HCEC 1CT (cell line): Measurements from ENCODE around the gene YIF1B.
"Not testable (repeated sequence)": the region's sequence is repeated elsewhere in the genome, so short reads cannot be mapped to it uniquely, and the experiment has no call there.

Experiments used
- DNase-seq: peaks from one replicate; pipeline ENCODE4 v3.0.0-alpha.2; 2017

The YIF1B gene

DNA sequence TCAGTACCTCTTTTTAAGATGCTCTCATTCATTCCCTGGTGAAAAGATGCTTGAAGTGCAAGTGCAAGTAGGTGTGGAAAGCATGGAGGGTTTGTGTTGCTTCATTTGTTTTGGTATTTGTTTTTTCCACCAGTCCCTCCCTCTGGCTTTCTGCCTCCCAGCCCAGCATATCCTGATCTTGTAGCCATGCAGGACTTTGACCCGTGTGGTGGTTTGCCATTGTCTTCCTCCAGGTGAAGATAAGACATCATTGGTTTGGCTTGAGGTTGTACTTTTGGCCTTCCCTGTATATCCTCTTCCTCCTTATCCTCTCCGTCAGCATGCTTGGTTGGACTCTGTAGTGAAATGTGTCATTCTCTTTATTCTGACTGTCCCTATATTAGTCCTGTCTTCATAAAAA lies 42.2 kb downstream of the YIF1B start:
- no peak for DNase-seq

DNA sequence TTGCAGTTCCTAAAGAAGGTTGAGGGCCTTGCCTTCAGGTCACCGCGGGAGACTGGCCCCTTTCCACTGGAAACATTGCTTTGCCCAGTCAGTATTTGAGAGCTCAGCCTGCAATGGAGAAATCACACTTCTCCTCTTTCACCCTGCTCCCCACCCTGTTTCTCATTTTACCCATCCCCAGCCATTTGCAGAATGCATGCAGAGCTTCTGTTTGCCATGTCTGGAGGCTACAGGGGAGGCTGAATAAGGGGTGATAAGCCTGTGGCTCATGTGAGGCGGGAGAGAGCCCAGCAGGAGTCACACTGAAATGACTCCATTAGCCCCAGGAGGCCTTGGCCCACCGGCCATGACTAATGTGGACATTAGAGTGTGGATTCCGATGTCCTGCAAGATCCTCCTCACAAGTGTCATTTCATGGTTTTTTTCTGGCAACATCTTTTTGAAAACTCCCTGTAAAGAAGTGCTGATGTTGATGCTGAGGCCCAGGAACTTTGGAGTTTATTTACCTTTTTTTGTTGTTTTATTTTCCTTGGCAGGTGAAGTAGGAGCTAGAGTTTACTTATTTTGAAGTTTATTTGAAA lies 45.1 kb downstream of the YIF1B start:
- no peak for DNase-seq

DNA sequence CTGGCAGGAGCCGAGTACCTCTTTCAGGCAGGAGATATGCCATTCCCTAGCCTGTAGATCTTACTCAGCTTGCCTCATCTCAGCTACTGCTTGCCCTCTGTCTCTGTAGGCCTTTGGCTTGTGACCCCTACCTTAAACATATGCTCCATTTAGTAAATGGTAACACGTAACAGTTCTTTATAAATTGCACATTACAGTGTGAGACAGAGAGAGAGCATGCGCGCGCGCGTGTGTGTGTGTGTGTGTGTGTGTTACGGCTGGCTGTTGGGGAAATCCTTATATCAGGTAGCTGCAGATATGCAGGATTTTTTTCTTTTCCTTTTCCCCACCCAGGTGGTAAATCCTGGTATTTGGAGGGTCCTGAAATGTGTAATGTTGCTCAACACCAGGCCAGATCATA lies 47.2 kb downstream of the YIF1B start:
- no peak for DNase-seq

DNA sequence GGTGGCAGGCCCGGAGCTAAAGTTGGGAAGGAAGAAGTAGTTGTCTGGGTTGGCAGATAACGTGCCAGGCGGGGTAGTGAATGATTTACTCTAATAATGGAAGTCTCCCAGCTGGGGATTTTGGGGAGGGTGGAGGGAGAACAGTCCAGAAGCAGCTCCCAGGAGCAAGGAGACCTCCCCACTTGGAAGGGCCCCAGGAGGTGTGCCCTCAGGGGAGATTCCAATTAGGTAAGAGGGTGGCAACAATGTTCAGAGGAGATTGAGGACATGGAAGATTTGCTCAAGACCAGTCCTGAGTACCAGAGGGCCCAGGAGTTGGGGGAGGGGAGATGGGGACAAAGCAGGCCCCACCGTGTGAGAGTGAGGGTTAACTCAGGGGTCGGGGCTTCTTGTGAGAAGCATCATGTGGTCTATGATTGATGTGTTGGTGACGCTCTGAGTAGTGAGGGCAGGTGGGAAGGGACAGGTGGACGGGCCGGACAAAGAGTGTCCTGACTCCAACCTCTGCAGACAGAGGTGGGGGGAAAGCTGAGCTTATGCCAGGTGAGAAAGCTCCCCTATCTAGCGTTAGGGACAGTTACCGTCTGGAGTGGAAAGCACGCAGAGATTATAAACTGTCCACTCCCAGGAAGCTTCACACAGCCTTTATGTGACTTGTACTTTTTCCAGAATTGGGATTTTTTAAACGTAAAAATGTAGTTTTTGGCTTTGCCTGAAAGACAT lies 47.8 kb downstream of the YIF1B start:
- no peak for DNase-seq

DNA sequence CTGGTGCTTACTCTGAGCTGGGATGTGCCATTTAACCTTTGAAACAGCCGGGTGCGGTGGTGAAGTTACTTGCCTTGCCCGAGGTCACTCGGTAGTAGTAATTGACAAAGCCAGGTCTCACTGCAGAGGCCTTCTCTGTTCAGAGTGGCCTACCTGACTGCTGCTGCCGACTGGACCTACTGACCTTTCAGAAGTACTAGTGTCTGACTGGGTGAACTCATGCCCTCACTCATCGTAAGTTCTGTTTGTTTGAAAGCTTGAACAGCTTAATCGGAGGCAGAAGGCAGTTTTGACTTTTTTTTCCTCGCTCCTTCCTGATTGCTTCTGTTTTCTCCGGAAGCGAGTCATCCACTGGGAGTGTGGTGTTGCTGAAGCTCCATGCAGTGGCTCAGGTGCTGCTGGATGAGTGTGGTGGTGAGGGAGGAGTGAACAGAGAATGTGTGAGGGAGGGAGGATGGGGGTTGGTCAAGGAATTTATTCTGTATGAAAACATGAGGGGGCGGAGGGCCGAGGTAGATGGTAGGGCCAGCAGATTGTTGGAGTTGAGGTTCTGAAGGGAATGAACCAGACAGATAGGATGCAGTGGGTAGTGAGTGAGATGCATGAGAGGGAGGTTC lies 48.7 kb downstream of the YIF1B start:
- no peak for DNase-seq

DNA sequence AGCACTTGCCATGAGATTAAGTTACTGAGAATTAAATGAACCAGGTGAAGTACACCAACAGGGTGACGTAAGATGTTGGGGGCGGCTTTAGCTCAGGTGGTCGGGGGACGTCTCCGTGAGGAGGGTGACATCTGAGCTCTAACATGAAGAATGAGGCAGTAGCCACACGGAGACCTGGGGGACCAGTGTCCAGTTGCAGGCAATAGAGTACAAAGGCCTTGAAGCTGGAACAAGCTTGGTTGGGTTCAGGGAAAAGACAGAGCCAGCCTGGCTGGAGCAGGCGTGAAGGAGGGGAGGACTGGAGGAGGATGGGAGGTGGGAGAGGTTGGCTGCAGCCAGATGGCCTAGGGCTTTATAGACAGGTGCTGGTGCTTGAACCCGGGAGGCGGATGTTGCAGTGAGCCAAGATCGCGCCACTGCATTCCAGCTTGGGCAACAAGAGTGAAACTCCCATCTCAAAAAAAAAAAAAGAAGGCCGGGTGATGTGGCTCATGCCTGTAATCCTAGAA lies 49.8 kb downstream of the YIF1B start:
- DNase-seq, result no peak

DNA sequence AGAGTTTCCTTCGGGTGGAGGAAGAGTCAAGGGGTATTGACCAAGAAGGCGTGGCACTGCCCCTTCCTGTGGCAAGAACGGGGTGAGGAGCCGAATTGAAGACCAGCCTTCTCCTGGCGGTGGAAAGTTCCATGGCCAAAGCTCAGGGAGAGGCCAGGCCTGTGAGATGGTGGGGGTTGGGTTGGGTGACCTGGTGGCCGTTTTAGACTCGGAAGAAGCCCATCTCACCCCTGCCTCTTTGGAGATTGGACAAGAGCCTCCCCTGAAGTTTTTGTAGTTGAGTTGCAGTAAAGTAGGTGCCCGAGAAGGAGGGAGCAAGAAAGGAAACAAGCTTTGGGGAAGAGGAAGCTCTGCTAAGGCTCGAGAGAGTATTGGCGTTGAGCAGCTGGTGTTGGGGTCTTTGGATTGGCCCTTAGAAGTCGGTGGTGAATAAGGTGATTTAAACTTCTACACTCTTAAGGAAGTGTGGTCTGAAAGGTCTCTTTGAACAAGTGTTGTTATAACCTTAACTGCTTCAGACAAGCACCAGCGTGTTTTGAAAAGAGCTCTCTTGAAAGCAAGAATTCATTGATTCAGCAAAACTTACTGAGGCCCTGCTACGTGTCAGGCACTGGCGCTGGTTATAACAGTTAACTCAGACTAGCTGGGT lies 50.4 kb downstream of the YIF1B start:
- DNase-seq, result no peak

DNA sequence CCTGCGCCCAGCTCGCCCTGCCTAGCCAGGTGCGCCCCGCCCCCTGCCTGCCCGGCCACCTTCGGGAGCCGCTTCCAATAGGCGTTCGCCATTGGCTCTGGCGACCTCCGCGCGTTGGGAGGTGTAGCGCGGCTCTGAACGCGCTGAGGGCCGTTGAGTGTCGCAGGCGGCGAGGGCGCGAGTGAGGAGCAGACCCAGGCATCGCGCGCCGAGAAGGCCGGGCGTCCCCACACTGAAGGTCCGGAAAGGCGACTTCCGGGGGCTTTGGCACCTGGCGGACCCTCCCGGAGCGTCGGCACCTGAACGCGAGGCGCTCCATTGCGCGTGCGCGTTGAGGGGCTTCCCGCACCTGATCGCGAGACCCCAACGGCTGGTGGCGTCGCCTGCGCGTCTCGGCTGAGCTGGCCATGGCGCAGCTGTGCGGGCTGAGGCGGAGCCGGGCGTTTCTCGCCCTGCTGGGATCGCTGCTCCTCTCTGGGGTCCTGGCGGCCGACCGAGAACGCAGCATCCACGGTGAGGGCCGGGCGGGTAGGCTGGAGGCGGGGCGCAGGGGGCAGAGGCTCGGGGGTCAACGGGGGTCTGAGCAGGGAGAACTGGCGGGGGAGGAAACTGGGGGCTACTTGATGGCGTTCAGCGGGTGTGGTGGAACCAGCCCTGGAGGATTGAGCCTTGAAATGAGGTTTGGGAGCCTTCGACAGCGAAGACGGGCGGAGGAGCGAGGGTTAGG lies 51.1 kb downstream of the YIF1B start, which contains the start of gene SPINT2:
SPINT2 (plus strand) TSS at position 88 of the 727 bp plus-strand sequence; CDS start at position 408, 320 bp downstream.
- DNase-seq, result no peak

DNA sequence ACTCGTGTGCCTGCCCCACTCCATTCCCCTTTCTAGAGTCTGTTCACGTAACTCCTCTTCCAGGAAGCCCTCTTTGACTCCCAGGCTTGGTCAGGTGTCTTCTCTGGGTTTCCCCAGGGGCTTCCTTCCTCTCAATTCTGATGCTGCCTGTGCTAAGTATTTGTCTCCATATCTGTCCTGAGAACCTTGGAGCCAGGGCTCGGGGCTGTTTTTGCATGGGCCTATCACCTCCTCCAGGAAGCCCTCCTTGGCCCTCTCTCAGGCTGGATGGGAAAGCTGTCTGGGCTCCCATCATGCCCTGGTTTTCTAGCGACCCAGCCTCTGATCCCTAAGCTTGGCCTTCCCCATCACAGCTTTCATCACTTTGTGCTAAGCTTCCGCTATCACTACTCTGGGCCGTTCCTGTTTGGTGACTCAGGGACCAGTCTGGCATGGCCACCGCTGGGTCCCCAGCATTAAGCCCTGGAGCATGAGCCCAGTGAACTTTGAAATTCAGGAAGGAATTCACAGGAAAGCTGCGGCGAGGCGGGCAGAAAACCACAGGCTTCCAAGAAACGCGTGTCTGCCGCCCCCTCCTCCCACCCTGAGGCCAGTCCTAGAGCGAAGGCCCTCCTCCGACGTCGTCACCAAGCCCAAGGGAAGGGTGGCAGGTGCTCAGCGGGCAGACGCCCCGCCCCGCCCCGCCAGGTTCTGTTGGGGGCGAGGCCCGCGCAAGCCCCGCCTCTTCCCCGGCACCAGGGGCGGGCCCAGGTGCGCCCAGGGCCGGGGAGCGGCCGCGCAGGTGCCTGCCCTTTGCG lies 51.9 kb downstream of the YIF1B start:
- DNase-seq, result no peak

DNA sequence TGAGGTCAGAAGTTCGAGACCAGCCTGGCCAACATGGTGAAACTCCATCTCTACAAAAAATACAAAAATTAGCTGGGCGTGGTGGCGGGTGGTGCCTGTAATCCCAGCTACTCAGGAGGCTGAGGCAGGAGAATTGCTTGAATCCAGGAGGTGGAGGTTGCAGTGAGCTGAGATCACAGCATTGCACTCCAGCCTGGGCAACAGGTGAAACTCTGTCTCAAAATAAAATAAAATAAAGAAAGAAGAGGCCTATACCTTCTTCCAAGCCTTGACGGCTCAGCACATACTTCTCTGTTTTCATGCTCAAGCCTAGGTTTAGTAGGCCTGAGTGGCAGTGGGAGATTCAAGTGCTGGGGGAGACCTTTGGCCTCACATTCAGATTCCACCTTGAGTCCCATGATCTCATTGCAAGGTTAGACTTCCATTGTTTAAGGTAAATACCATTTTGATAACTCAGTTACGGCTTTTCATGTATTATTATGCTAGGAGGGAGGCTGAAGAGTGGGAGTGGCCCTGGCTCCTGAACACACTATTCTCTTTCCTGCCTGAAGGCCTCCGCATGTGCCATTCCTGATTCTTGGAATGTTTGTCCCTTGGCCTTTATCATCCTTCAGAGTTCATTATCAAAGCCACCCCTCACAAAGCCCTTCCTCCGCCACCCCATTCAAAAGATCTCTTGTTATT lies 53.0 kb downstream of the YIF1B start:
- no peak for DNase-seq

DNA sequence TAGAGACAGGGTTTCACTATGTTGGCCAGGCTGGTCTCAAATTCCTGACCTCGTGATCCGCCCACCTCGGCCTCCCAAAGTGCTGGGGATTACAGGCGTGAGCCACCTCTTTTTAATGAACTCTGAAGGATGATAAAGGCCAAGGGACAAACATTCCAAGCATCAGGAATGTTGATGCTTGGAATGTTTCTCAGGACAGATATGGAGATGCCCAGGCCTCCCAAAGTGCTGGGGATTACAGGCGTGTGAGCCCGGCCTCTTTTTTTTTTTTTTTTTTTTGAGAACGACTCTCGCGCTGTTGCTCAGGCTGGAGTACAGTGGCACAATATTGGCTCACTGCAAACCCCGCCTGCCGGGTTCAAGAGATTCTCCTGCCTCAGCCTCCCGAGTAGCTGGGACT lies 53.8 kb downstream of the YIF1B start:
- not testable (repeated sequence) for DNase-seq

DNA sequence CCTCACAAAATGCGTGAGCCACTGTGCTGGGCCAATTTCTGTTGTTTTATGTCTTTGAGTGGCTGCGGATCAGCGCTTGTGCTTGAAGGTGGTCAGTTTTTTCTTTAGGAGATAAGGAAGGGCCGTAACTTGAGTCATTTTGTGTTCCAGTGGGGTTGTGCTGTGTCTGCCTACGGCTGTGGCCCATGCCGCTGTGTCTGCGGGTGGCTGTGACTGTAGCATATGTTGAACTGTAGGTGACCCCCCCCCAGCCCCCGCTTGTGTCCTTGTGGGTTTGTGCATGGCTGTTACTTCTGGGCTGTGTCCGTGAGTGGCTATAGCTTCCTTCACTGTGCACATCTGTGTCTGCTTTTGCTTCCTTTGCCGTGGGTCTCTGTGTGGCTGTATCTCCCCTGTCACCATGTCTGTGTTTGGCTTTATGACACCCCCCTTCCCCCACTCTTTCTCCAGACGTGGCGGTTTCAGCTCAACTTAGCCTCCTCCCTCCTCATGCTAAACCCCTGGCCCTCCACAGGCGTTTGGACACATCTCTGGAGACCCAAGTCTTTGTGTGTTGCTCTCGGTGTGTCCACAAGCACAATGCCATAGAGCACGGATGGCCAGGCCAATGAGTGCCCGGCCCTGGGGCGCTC lies 60.2 kb downstream of the YIF1B start:
- DNase-seq, result no peak

DNA sequence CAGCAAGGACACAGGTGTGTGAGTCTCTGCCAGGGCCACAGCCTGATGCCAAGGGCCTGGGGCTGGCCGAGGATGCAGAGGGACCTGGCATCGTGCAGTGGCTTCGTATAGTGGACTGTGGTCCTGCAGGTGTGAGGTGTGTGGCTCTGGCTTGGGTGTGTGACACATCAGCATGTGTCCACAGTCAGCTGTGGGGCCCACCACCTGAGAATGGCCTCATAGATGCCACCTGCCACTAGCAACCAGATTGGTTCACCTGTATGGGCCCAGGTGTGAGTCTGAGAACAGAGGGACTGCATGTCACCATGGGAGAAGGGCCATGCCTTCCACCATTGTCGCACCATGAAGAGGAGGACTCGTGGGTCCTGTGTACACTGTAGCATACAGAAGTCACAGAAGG lies 62.0 kb downstream of the YIF1B start:
- DNase-seq, result no peak
